Endothelial cell of umbilical vein (primary cell): ENCODE measurements around the gene SEZ6L2. TPM values are rescaled to one million over a fixed set of nuclear protein-coding genes. Genes with fewer than 3 reads are reported as not detected.

ENCODE experiments used
- BruUV-seq: library from RNA; stranded (reverse); fragments of 400-500 nt; replicated peaks from 2 replicates; lab custom pipeline; 2021; lab: Mats Ljungman, UMichigan
- CTCF ChIA-PET: fragments of 300-600, 350-600 bp; sonication (Branson Sonifier 250); formaldehyde crosslinking; loops from one replicate; lab custom pipeline; 2021; ENCODE audit warnings: antibody characterized with exemption, inconsistent platforms; lab: Charles Lee
- POLR2A ChIA-PET: fragments of 300-600, 350-600 bp; sonication (Branson Sonifier 250); formaldehyde crosslinking; loops from one replicate; lab custom pipeline; 2021; ENCODE audit warnings: antibody characterized with exemption, inconsistent platforms; lab: Charles Lee
- DNase-seq: peaks from one replicate; pipeline ENCODE4 v3.0.0-alpha.2; 2011; ENCODE audit warnings: low read depth, low spot score
- FAIRE-seq: peaks from 2 replicates; lab custom pipeline; 2011; peaks lifted over from hg19 to GRCh38; lab: Jason Lieb, UNC
- H2AFZ ChIP-seq: 2 replicates; pipeline ENCODE4 v1.6.0; 2012; ENCODE audit warnings: low read depth, low read length, control low read depth, inconsistent platforms
- H3K27ac ChIP-seq: 2 replicates; pipeline ENCODE4 v1.5.1; 2011; ENCODE audit warnings: low read depth, mild to moderate bottlenecking, control low read depth, low read length, moderate library complexity; ENCODE audit not compliant: insufficient read depth
- H3K27me3 ChIP-seq, 2 experiments: 2 replicates each; pipeline versions ENCODE4 v1.6.0 to v1.6.1; 2011; ENCODE audit warnings: low read length in 2 of 2, mixed read lengths in 1 of 2; ENCODE audit not compliant: control insufficient read depth in 2 of 2, insufficient read depth in 2 of 2
- H3K36me3 ChIP-seq, 2 experiments: 2 replicates in 1 of 2; 3 replicates in 1 of 2; pipeline ENCODE4 v1.5.1; 2011; ENCODE audit warnings: low read length in 2 of 2, mild to moderate bottlenecking in 1 of 2, moderate library complexity in 1 of 2; ENCODE audit not compliant: control insufficient read depth in 2 of 2, insufficient read depth in 2 of 2; ENCODE audit errors: extremely low read depth in 1 of 2
- H3K4me1 ChIP-seq: 3 replicates; pipeline ENCODE4 v1.5.1; 2011; ENCODE audit warnings: mild to moderate bottlenecking, low read length; ENCODE audit not compliant: control insufficient read depth, insufficient read depth; ENCODE audit errors: extremely low read depth
- H3K4me2 ChIP-seq: 2 replicates; pipeline ENCODE4 v1.6.1; 2011; ENCODE audit warnings: low read length, control low read depth, mixed read lengths; ENCODE audit not compliant: insufficient read depth
- H3K4me3 ChIP-seq, 3 experiments: fragments of 200-600 bp in 1 of 3; sonication (generic), shearing (Covaris generic) in 1 of 3; replicated peaks in 1 of 3; 2 replicates each; pipeline ENCODE4 v1.5.1; 2011 to 2016; ENCODE audit warnings: control low read depth in 3 of 3, low read length in 3 of 3, mild to moderate bottlenecking in 2 of 3, inconsistent platforms in 1 of 3, low read depth in 1 of 3, moderate library complexity in 1 of 3; ENCODE audit not compliant: insufficient read depth in 1 of 3
- H3K79me2 ChIP-seq: 2 replicates; pipeline ENCODE4 v1.6.0; 2012; ENCODE audit warnings: low read length, inconsistent platforms; ENCODE audit not compliant: control insufficient read depth, insufficient read depth
- H3K9ac ChIP-seq: replicated peaks from 2 replicates; pipeline ENCODE3; 2011; ENCODE audit warnings: low read length, control low read depth; ENCODE audit not compliant: insufficient read depth; ENCODE audit errors: extremely low read depth
- H3K9me1 ChIP-seq: replicated peaks from 3 replicates; pipeline ENCODE4 v1.6.0; 2011; ENCODE audit warnings: mild to moderate bottlenecking, low read length; ENCODE audit not compliant: control insufficient read depth, insufficient read depth; ENCODE audit errors: extremely low read depth
- H3K9me3 ChIP-seq: replicated peaks from 2 replicates; pipeline ENCODE4 v1.5.1; 2012; ENCODE audit warnings: low read length, inconsistent platforms; ENCODE audit not compliant: control insufficient read depth, insufficient read depth
- H4K20me1 ChIP-seq: replicated peaks from 2 replicates; pipeline ENCODE3; 2011; ENCODE audit warnings: mild to moderate bottlenecking, low read length; ENCODE audit not compliant: control insufficient read depth, insufficient read depth; ENCODE audit errors: extremely low read depth
- EZH2 ChIP-seq: IDR thresholded peaks from 2 replicates; pipeline ENCODE4 v1.6.1; 2012; ENCODE audit warnings: borderline replicate concordance, low read depth, mild to moderate bottlenecking, moderate library complexity, low read length, inconsistent platforms; ENCODE audit not compliant: severe bottlenecking
- FOS ChIP-seq: IDR thresholded peaks from 2 replicates; pipeline ENCODE4 v1.6.1; 2011; ENCODE audit warnings: mild to moderate bottlenecking, low read length, moderate library complexity, borderline replicate concordance; ENCODE audit not compliant: insufficient read depth
- GATA2 ChIP-seq: IDR thresholded peaks from 2 replicates; pipeline ENCODE4 v1.7.0; 2011; ENCODE audit warnings: low read depth, mild to moderate bottlenecking, moderate library complexity, mixed read lengths, low read length; ENCODE audit not compliant: insufficient read length, insufficient read depth
- JUN ChIP-seq: IDR thresholded peaks from 2 replicates; pipeline ENCODE4 v1.6.1; 2011; ENCODE audit warnings: borderline replicate concordance, low read depth; ENCODE audit not compliant: insufficient read length, insufficient read depth
- MAX ChIP-seq: IDR thresholded peaks from 2 replicates; pipeline ENCODE4 v1.6.1; 2011; ENCODE audit not compliant: insufficient read depth, insufficient read length
- POLR2A ChIP-seq: IDR thresholded peaks from 2 replicates; pipeline ENCODE4 v1.6.1; 2012; ENCODE audit warnings: low read depth, mild to moderate bottlenecking, control low read depth, low read length
- POLR2AphosphoS5 ChIP-seq: IDR thresholded peaks from 2 replicates; pipeline ENCODE4 v1.6.1; 2012; ENCODE audit warnings: low read depth, mild to moderate bottlenecking, control low read depth, low read length, moderate library complexity; ENCODE audit not compliant: insufficient read depth
- dilution Hi-C: fragments of 300-500 bp; cut with MboI; formaldehyde crosslinking; loops from one replicate; pipeline ENCODE4 v1.15.0; 2019; ENCODE audit warnings: low sequenced_read_pairs; ENCODE audit not compliant: extremely low pct_ligation_motif_present
- intact Hi-C: fragments of 100-400 bp; cut with micrococcal nuclease; formaldehyde crosslinking; loops from one replicate; pipeline ENCODE4 v1.10.0; 2022
- polyA plus RNA-seq, 4 experiments: library from polyadenylated mRNA; depleted of rRNA in 3 of 4; stranded (reverse) in 3 of 4; unstranded in 1 of 4; fragments of >200 nt; gene quantifications; 2 replicates each; pipeline versions ENCODE4 v1.2.1 to v1.2.3, GENCODE V29; 2011 to 2012; ENCODE audit warnings: missing spikeins in 1 of 4
- total RNA-seq: library from RNA; stranded (reverse); gene quantifications from 2 replicates; pipeline ENCODE4 v1.2.3, GENCODE V29; 2021
- TF ChIP-seq, protein P1 (sequence below), 2 donors: IDR thresholded peaks; 1 replicate in 1 of 2; 2 replicates in 1 of 2; pipeline ENCODE4 v1.5.1; 2011; ENCODE audit warnings: low read length in 2 of 2, mild to moderate bottlenecking in 2 of 2, moderate library complexity in 2 of 2, control low read depth in 1 of 2, inconsistent platforms in 1 of 2, low read depth in 1 of 2; ENCODE audit not compliant: insufficient read depth in 1 of 2; ENCODE audit errors: extremely low read depth in 1 of 2

Gene SEZ6L2
- total and polyA plus RNA-seq, 2 donors (not counting 3 experiments of a cell fraction or from before 2014, with no cell fraction given): 2.4 to 4.5 TPM

DNA sequence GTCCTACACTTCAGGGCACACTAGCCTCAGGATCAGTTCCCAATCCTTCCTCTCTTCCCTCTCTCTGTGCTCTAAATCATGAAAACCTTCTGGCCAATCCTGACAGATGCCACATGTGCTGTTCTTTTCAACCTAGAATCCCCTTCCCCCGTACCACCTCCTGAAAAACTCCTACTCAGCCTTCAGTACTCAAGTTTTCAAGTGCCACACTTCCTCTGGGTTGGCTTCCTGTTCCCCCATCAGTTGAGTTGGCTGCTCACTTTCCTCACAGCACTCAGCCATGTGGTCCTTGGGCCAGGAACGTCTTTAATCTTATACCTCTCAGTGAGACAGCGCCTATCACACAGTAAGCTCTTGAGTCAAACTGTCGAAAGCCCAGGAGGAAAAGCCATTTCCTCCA, 4.2 kb upstream of the SEZ6L2 start:
- BruUV-seq: no TSS peak
- Histone ChIP-seq H3K9me1 (no peaks in the 10 kb centered on the region), H4K20me1 (no peaks in the 10 kb centered on the region), H2AFZ (no peak overlapping the region), H3K79me2 (no peaks in the 10 kb centered on the region), H3K27ac (no peak overlapping the region), H3K4me1 (peaks cover 5% of the 10 kb centered on the region), H3K9ac (no peak overlapping the region), H3K4me3 (no peak overlapping the region), H3K27me3 (peaks cover under 1% of the 10 kb centered on the region in 2 experiments), H3K9me3 (no peaks in the 10 kb centered on the region), H3K4me2 (no peak overlapping the region), H3K36me3 (no peaks in the 10 kb centered on the region)
- intact Hi-C loops: loop anchor here (10.0 kb wide), 1 partner anchor 79 kb away; the partner anchor contains the start of gene MVP
- CTCF ChIA-PET: no interaction called here
- POLR2A ChIA-PET: interaction anchor here (0.7 kb wide), 1 partner anchor 97 kb away, joined by 4 read pairs; the partner anchor contains the start of gene MAZ
- no peak for TF ChIP-seq EZH2
- TF ChIP-seq POLR2A: no peak
- no peak for TF ChIP-seq FOS
- TF ChIP-seq, protein P1, sequence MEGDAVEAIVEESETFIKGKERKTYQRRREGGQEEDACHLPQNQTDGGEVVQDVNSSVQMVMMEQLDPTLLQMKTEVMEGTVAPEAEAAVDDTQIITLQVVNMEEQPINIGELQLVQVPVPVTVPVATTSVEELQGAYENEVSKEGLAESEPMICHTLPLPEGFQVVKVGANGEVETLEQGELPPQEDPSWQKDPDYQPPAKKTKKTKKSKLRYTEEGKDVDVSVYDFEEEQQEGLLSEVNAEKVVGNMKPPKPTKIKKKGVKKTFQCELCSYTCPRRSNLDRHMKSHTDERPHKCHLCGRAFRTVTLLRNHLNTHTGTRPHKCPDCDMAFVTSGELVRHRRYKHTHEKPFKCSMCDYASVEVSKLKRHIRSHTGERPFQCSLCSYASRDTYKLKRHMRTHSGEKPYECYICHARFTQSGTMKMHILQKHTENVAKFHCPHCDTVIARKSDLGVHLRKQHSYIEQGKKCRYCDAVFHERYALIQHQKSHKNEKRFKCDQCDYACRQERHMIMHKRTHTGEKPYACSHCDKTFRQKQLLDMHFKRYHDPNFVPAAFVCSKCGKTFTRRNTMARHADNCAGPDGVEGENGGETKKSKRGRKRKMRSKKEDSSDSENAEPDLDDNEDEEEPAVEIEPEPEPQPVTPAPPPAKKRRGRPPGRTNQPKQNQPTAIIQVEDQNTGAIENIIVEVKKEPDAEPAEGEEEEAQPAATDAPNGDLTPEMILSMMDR (IDR thresholded peaks at IDR 0.05; ENCODE audit: extremely low read depth in 1 of 2, insufficient read depth in 1 of 2, low read depth in 1 of 2, low read length in 2 of 2): no peak
- no peak for TF ChIP-seq POLR2AphosphoS5
- no peak for TF ChIP-seq MAX
- TF ChIP-seq GATA2: no peak
- no peak for TF ChIP-seq JUN
- DNase-seq (no peak), FAIRE-seq (no peak)
- dilution Hi-C loops: no loop called here
